ENCODE results near the gene NOS1.

NOS1 gene

DNA sequence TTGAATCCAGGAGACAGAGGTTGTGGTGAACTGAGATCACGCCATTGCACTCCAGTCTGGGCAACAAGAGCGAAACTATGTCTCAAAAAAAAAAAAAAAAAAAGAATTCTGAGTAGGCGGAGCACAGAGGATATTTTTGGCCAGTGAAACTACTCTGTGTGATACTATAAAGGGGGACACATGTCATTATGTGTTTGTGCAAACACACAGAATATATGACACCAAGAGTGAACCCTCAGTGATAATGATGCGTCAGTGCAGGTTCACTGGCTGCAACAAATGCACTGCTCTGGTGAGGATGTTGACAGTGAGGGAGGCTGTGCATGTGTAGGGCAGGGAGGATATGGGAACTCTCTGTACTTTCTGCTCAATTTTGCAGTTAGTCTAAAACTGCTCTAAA lies 195.3 kb downstream of the NOS1 start:
- no peak for DNase-seq

DNA sequence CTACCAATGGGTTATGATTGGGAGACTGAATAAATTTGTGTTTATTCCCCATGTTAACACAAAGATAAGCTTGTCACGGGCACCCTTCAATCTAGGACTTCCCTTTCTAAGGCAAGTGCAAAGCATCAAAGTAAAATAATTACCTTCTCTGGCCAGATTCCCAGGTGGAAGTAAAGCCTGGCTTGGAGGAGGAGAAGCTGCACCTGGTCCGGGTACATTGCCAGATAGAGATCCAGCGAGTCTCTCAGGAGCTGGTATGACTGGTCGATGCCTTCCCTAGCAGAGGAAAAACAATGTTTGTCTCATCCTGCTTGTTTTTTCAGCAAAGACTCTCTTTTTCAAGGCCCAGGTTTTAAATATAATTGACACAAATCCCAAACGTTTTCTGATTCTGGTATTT lies 196.1 kb downstream of the NOS1 start:
- DNase-seq = no peak

- DNase-seq = no peak
Measured at GRCh38 chr12:117162633-117163032, 198.8 kb downstream of the NOS1 start.

DNA sequence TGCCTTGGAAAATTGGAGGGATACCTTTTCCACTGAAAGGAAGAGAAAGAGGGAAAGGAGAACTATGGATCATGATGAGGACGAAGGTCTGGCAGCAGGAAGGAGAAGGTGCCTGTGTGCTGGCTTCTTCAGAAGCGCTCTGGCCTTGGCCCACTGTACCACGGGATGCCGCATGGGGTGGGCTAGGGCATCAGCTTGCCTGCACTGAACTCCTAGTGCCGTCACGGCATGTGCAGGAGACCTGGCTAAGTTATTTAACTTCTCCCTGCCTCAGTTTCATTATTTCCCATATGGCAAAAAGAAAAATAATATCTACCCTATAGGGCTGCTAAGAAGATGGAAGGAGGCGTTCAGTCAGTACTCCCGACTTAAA lies 199.3 kb downstream of the NOS1 start:
- no peak for DNase-seq

GRCh38 chr12:117161460-117162166 lies 199.8 kb downstream of the NOS1 start:
- no peak for DNase-seq

DNA sequence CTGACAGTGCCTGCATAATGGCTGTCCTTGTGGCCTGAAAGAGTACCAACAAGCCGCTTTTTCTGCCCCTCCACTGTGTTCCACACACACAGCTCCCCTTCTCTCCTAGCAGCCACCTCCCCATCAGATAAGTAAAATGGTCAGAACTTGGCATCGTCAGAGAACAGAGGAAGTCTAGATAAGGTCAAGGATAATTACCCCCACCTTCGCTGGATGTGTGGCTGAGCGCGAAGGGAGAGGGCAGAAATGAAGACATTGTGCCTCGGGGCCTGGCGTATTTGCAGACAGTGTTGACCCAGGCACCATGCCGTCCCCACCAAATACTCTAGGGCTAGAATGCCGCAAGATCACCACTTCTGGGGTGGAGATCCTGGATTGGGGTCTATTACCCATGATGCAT lies 201.8 kb downstream of the NOS1 start:
- no peak for DNase-seq

DNA sequence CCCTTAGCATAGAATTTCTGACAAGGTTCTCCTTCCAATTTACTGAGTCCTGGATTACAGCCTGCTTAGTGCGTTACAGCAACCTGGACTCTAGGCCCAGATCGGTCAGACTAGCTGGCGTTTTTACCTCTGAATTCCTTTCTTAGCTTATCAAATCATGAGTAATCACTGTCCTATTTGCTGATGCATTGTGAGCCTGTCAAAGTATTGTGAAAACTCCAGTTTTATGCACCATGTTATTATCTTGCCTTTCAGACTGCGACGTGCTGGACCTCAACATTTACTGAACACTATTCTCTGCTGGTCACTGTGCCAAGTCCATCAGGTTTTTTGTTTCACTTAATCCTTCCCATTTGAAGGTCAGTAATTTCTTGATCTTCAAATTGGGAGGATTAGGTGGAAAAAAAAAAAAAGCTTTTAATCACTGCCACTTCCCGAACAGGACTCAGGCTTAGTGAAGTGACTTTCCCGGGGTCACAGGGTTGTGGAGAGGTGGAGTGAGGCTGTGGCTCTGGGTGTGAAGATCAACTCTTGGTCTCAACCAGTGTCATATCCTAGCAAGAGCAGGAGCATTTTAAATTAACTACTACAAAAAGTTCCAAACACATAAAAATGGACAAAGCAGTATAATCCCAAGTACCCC lies 202.4 kb downstream of the NOS1 start:
- DNase-seq = no peak

All from NCI-H1694 (cell line).